Mammary epithelial cell (primary cell): Measurements from ENCODE around the gene EEF1G.

Experiments
- EZH2 ChIP-seq: IDR thresholded peaks from 2 replicates; pipeline ENCODE4 v1.6.1; 2012; ENCODE audit warnings: low read length, inconsistent platforms, borderline replicate concordance
- TF ChIP-seq, protein P1 (sequence below), 2 donors: IDR thresholded peaks in 1 of 2; conservative IDR thresholded peaks in 1 of 2; 2 replicates each; pipeline ENCODE4 v1.5.1; 2011 to 2012; ENCODE audit warnings: inconsistent platforms in 2 of 2, low read length in 2 of 2, mild to moderate bottlenecking in 2 of 2, control low read depth in 1 of 2, low read depth in 1 of 2; ENCODE audit not compliant: insufficient read depth in 1 of 2; ENCODE audit errors: extremely low read depth in 1 of 2

DNA sequence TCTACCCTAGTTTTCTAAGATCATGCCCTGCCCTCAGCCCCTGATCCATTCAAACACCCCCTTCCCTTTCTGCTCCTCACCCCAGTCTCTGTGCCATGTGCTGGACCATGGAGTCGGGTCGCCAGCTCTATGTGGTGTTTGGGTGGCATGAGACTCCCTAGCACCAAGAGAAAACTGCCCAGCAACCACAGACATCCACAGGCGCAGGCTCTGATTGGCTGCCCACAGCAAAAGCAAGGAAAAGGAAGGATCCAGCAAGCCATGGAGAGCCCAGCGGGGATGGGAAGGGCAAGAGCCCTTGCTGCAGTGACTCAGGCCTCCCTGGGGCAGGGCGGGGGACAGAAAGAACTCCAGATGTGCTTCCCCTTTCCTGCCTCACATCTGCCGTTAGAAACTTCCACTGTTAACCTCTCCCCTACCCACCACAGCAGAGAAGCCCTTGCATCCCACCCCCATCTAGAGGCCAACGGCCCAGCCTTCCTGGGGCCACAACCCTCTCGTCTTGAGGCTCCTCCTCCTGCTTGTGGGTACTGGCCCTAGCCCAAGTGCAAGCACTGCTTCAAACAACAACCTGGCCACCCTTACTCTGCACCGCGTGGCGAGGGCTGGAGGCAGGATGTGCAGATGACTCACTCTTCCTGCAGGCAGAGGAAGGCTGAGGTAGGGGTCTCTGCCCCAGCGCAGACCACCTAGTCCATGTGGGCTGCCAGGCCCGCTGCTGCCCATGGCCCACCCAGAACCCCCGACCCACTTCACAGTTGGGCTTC is 17.4 kb downstream of the EEF1G start:
- TF ChIP-seq, protein P1, sequence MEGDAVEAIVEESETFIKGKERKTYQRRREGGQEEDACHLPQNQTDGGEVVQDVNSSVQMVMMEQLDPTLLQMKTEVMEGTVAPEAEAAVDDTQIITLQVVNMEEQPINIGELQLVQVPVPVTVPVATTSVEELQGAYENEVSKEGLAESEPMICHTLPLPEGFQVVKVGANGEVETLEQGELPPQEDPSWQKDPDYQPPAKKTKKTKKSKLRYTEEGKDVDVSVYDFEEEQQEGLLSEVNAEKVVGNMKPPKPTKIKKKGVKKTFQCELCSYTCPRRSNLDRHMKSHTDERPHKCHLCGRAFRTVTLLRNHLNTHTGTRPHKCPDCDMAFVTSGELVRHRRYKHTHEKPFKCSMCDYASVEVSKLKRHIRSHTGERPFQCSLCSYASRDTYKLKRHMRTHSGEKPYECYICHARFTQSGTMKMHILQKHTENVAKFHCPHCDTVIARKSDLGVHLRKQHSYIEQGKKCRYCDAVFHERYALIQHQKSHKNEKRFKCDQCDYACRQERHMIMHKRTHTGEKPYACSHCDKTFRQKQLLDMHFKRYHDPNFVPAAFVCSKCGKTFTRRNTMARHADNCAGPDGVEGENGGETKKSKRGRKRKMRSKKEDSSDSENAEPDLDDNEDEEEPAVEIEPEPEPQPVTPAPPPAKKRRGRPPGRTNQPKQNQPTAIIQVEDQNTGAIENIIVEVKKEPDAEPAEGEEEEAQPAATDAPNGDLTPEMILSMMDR (conservative IDR thresholded peaks at IDR 0.05 in 1 of 2, IDR thresholded peaks at IDR 0.05 in 1 of 2; ENCODE audit: extremely low read depth in 1 of 2, insufficient read depth in 1 of 2, low read depth in 1 of 2, low read length in 2 of 2): no peak
- TF ChIP-seq EZH2: no peak
